Lung (tissue), 12 donors: ENCODE results near the gene ZCCHC2. TPM values are rescaled to one million over a fixed set of nuclear protein-coding genes. Genes with fewer than 3 reads are reported as not detected.
A peak's percentile ranks its signal among the peaks of the same experiment; 100 is the strongest.

ENCODE experiments used
- ATAC-seq: fragments of 200-7000 bp; cut with Tn5 transposase; one replicate; pipeline ENCODE4 v1.9.1; 2020; ENCODE audit warnings: moderate number of reproducible peaks; ENCODE audit not compliant: insufficient read depth, low FRiP score
- DNase-seq, 3 donors: peaks; one replicate each; pipeline ENCODE4 v3.0.0-alpha.2; 2013 to 2017
- H3K27ac ChIP-seq, 2 donors: one replicate each; pipeline ENCODE4 v1.5.1; 2013; ENCODE audit warnings: mild to moderate bottlenecking in 2 of 2, moderate library complexity in 2 of 2, control low read depth in 1 of 2, inconsistent platforms in 1 of 2, low read depth in 1 of 2, low read length in 1 of 2
- H3K27me3 ChIP-seq, 3 donors: one replicate each; pipeline ENCODE4 v1.5.1; 2013; ENCODE audit warnings: low read length in 2 of 3; ENCODE audit not compliant: control insufficient read depth in 3 of 3, insufficient read depth in 3 of 3
- H3K36me3 ChIP-seq, 4 donors: one replicate each; pipeline ENCODE4 v1.5.1; 2013; ENCODE audit warnings: low read length in 4 of 4, mild to moderate bottlenecking in 1 of 4, moderate library complexity in 1 of 4; ENCODE audit not compliant: control insufficient read depth in 4 of 4, insufficient read depth in 4 of 4
- H3K4me1 ChIP-seq, 5 donors: one replicate each; pipeline ENCODE4 v1.5.1; 2013; ENCODE audit warnings: low read length in 5 of 5, mild to moderate bottlenecking in 2 of 5, moderate library complexity in 1 of 5; ENCODE audit not compliant: control insufficient read depth in 5 of 5, insufficient read depth in 5 of 5
- H3K4me3 ChIP-seq: one replicate; pipeline ENCODE4 v1.5.1; 2013; ENCODE audit warnings: mild to moderate bottlenecking, control low read depth, moderate library complexity
- H3K9ac ChIP-seq, 2 donors: one replicate each; pipeline ENCODE4 v1.5.1; 2013; ENCODE audit warnings: low read length in 2 of 2, control low read depth in 1 of 2; ENCODE audit not compliant: insufficient read depth in 1 of 2
- H3K9me3 ChIP-seq, 4 donors: one replicate each; pipeline ENCODE4 v1.5.1; 2013; ENCODE audit warnings: low read length in 3 of 4, mild to moderate bottlenecking in 1 of 4, moderate library complexity in 1 of 4; ENCODE audit not compliant: control insufficient read depth in 4 of 4, insufficient read depth in 3 of 4
- CTCF ChIP-seq: IDR thresholded peaks from 2 replicates; pipeline ENCODE4 v1.5.1; 2012; ENCODE audit warnings: mild to moderate bottlenecking; ENCODE audit errors: control extremely low read depth, extremely low read depth
- WGBS, 2 donors: extraction: QIAGEN DNeasy Blood & Tissue Kit; methylation state at CpG; one replicate each; pipeline ENCODE4 v1.1.7; 2013; 5-methylcytosine and 5-hydroxymethylcytosine counted together
- polyA plus RNA-seq, 2 donors: library from polyadenylated mRNA; stranded (reverse); fragments of 200-250 nt; gene quantifications; one replicate each; pipeline ENCODE4 v1.2.1, GENCODE V29; 2013
- total RNA-seq, 2 donors: library from RNA; depleted of rRNA in 1 of 2; stranded (reverse); fragments of >200 nt in 1 of 2; gene quantifications; one replicate each; pipeline ENCODE4 v1.2.1, GENCODE V29; 2014 to 2021
- donor health status: control.
- donor health status: control.
- donor health status: Bipolar disorder and iron deficiency.
- donor health status: healthy.
- donor health status: DM: yes; HTN: yes; CAD: no.

ZCCHC2 gene
- total and polyA plus RNA-seq, 4 donors: 9.3 to 33.9 (median 18.6) TPM

GRCh38 chr18:62500966-62501591 is 21.7 kb upstream of the ZCCHC2 start:
- no peak for TF ChIP-seq CTCF
- peaks cover 0 to 10% (median 3%) of the 10 kb centered on the region in 5 donors for H3K4me1 ChIP-seq
- DNase-seq (no peak), ATAC-seq (no peak)
- H3K9ac ChIP-seq: no peak overlapping the region
- no peak overlapping the region for H3K27ac ChIP-seq
- no peaks in the 10 kb centered on the region for H3K9me3 ChIP-seq
- H3K27me3 ChIP-seq: no peaks in the 10 kb centered on the region
- H3K4me3 ChIP-seq: no peak overlapping the region
- no peaks in the 10 kb centered on the region for H3K36me3 ChIP-seq

GRCh38 chr18:62505669-62506494 is 16.9 kb upstream of the ZCCHC2 start:
- peak overlapping the region in 1 of 2 donors; percentile 61 for H3K9ac ChIP-seq
- DNase-seq (peak in 1 of 3 donors; percentile 37), ATAC-seq (no peak)
- H3K36me3 ChIP-seq: no peaks in the 10 kb centered on the region
- no peaks in the 10 kb centered on the region for H3K27me3 ChIP-seq
- 50 to 51% methylated on average over 8 of the region's 8 CpGs for WGBS, 2 donors
- H3K4me1 ChIP-seq: peaks cover 0 to 4% (median 3%) of the 10 kb centered on the region in 5 donors
- no peak for TF ChIP-seq CTCF
- peak overlapping the region; percentile 30 for H3K4me3 ChIP-seq
- no peaks in the 10 kb centered on the region for H3K9me3 ChIP-seq
- H3K27ac ChIP-seq: peak overlapping the region in 1 of 2 donors; percentile 83

GRCh38 chr18:62506495-62507143 is 16.2 kb upstream of the ZCCHC2 start:
- 42 to 46% methylated on average over 7 of the region's 7 CpGs for WGBS, 2 donors
- Histone ChIP-seq H3K4me3 (peak overlapping the region; percentile 33), H3K9me3 (peaks cover 0 to 2% (median 0%) of the 10 kb centered on the region in 4 donors), H3K36me3 (no peaks in the 10 kb centered on the region), H3K27me3 (no peaks in the 10 kb centered on the region), H3K27ac (peak overlapping the region; percentile 33 to 57), H3K4me1 (peaks cover 0 to 4% (median 3%) of the 10 kb centered on the region in 5 donors), H3K9ac (peak overlapping the region in 1 of 2 donors; percentile 61)
- no peak for TF ChIP-seq CTCF
- ATAC-seq (no peak), DNase-seq (no peak)
